ENCODE measurements around the gene RCOR1. TPM values are rescaled to one million over a fixed set of nuclear protein-coding genes. Genes with fewer than 3 reads are reported as not detected.

RCOR1 gene
- total and polyA plus RNA-seq, 2 donors from 2014 or later: 4.9 to 17.9 TPM

- Histone ChIP-seq H3K27me3 (ENCODE audit: control insufficient read depth, insufficient read depth, low read length) (no peaks in the 10 kb centered on the region), H3K4me3 (ENCODE audit: low read length in 3 of 3) (no peak overlapping the region), H3K9me3 (ENCODE audit: control insufficient read depth in 2 of 3, insufficient read depth in 1 of 3, low read length in 3 of 3) (no peaks in the 10 kb centered on the region), H3K27ac (ENCODE audit: low read depth in 2 of 2, low read length in 2 of 2) (no peak overlapping the region), H3K4me1 (ENCODE audit: control insufficient read depth in 2 of 3, insufficient read depth in 2 of 3, low read depth in 1 of 3, low read length in 3 of 3) (no peaks in the 10 kb centered on the region), H3K36me3 (ENCODE audit: control insufficient read depth in 2 of 3, insufficient read depth in 3 of 3, low read length in 3 of 3) (peaks cover 5 to 17% (median 14%) of the 10 kb centered on the region in 3 donors), H3K9ac (ENCODE audit: low read length in 3 of 3) (no peak overlapping the region)
- DNase-seq (no peak), FAIRE-seq (no peak)
- intact Hi-C loops (cut with DNase I): no loop called here
- TF ChIP-seq CTCF (IDR thresholded peaks at IDR 0.05; ENCODE audit: borderline replicate concordance, extremely low read depth, insufficient read depth): no peak
Measured at GRCh38 chr14:102727336-102728095, 135.1 kb downstream of the RCOR1 start.

- FAIRE-seq (no peak), DNase-seq (no peak)
- no peak for TF ChIP-seq CTCF (IDR thresholded peaks at IDR 0.05; ENCODE audit: borderline replicate concordance, extremely low read depth, insufficient read depth)
- Histone ChIP-seq H3K9ac (ENCODE audit: low read length in 3 of 3) (no peak overlapping the region), H3K4me3 (ENCODE audit: low read length in 3 of 3) (no peak overlapping the region), H3K9me3 (ENCODE audit: control insufficient read depth in 2 of 3, insufficient read depth in 1 of 3, low read length in 3 of 3) (no peaks in the 10 kb centered on the region), H3K36me3 (ENCODE audit: control insufficient read depth in 2 of 3, insufficient read depth in 3 of 3, low read length in 3 of 3) (peaks cover 4 to 13% (median 5%) of the 10 kb centered on the region in 3 donors), H3K4me1 (ENCODE audit: control insufficient read depth in 2 of 3, insufficient read depth in 2 of 3, low read depth in 1 of 3, low read length in 3 of 3) (no peaks in the 10 kb centered on the region), H3K27ac (ENCODE audit: low read depth in 2 of 2, low read length in 2 of 2) (no peak overlapping the region), H3K27me3 (ENCODE audit: control insufficient read depth, insufficient read depth, low read length) (no peaks in the 10 kb centered on the region)
- intact Hi-C loops (cut with DNase I): no loop called here
Measured at GRCh38 chr14:102728501-102728900, 136.1 kb downstream of the RCOR1 start.

GRCh38 chr14:102729268-102729667 lies 136.8 kb downstream of the RCOR1 start:
- Histone ChIP-seq H3K36me3 (ENCODE audit: control insufficient read depth in 2 of 3, insufficient read depth in 3 of 3, low read length in 3 of 3) (peaks cover 4 to 13% (median 5%) of the 10 kb centered on the region in 3 donors), H3K27ac (ENCODE audit: low read depth in 2 of 2, low read length in 2 of 2) (no peak overlapping the region), H3K4me3 (ENCODE audit: low read length in 3 of 3) (no peak overlapping the region), H3K9me3 (ENCODE audit: control insufficient read depth in 2 of 3, insufficient read depth in 1 of 3, low read length in 3 of 3) (no peaks in the 10 kb centered on the region), H3K27me3 (ENCODE audit: control insufficient read depth, insufficient read depth, low read length) (no peaks in the 10 kb centered on the region), H3K4me1 (ENCODE audit: control insufficient read depth in 2 of 3, insufficient read depth in 2 of 3, low read depth in 1 of 3, low read length in 3 of 3) (no peaks in the 10 kb centered on the region), H3K9ac (ENCODE audit: low read length in 3 of 3) (no peak overlapping the region)
- DNase-seq: no peak
- no peak for FAIRE-seq
- TF ChIP-seq CTCF (IDR thresholded peaks at IDR 0.05; ENCODE audit: borderline replicate concordance, extremely low read depth, insufficient read depth): no peak
- intact Hi-C loops (cut with DNase I): no loop called here

Measured in kidney (tissue), 14 donors.